Mesendoderm (in vitro differentiated cells): ENCODE results near the gene SPTBN5.

Source experiments
- DNase-seq: peaks from one replicate; pipeline ENCODE4 v3.0.0; 2013
- H2AK5ac ChIP-seq: 2 replicates; pipeline ENCODE4 v1.6.1; 2013; ENCODE audit warnings: low read length, inconsistent platforms
- H2BK120ac ChIP-seq: 2 replicates; pipeline ENCODE4 v1.6.1; 2013; ENCODE audit warnings: low read depth, mild to moderate bottlenecking, low read length, moderate library complexity, mixed read lengths
- H2BK15ac ChIP-seq: replicated peaks from 2 replicates; pipeline ENCODE4 v1.6.1; 2013; ENCODE audit warnings: low read depth, mild to moderate bottlenecking, moderate library complexity
- H2BK5ac ChIP-seq: 2 replicates; pipeline ENCODE4 v1.6.1; 2013; ENCODE audit warnings: low read length, inconsistent platforms
- H3K18ac ChIP-seq: 2 replicates; pipeline ENCODE4 v1.6.1; 2013; ENCODE audit warnings: mild to moderate bottlenecking, low read length, mixed read lengths
- H3K23ac ChIP-seq: one replicate; pipeline ENCODE4 v1.6.1; 2013; ENCODE audit warnings: low read length
- H3K27ac ChIP-seq: 2 replicates; pipeline ENCODE4 v1.5.1; 2013; ENCODE audit warnings: low read depth, mild to moderate bottlenecking, inconsistent platforms, low read length, moderate library complexity
- H3K27me3 ChIP-seq: 2 replicates; pipeline ENCODE4 v1.6.1; 2013; ENCODE audit warnings: low read length, control low read depth, mild to moderate bottlenecking, inconsistent platforms; ENCODE audit not compliant: insufficient read depth, poor library complexity
- H3K36me3 ChIP-seq: 2 replicates; pipeline ENCODE4 v1.6.1; 2013; ENCODE audit warnings: low read length, inconsistent platforms; ENCODE audit not compliant: control insufficient read depth, insufficient read depth
- H3K4ac ChIP-seq: one replicate; pipeline ENCODE4 v1.6.1; 2013; ENCODE audit warnings: low read depth, mild to moderate bottlenecking, low read length, moderate library complexity
- H3K4me1 ChIP-seq: 2 replicates; pipeline ENCODE4 v1.6.1; 2013; ENCODE audit warnings: low read depth, low read length, inconsistent platforms; ENCODE audit not compliant: control insufficient read depth
- H3K4me2 ChIP-seq: 2 replicates; pipeline ENCODE4 v1.6.1; 2013; ENCODE audit warnings: low read length
- H3K4me3 ChIP-seq: 2 replicates; pipeline ENCODE4 v1.5.1; 2013; ENCODE audit warnings: mild to moderate bottlenecking, low read length
- H3K56ac ChIP-seq: one replicate; pipeline ENCODE4 v1.6.1; 2013; ENCODE audit warnings: low read length
- H3K79me1 ChIP-seq: 2 replicates; pipeline ENCODE4 v1.6.1; 2013; ENCODE audit warnings: low read length, inconsistent platforms
- H3K79me2 ChIP-seq: 2 replicates; pipeline ENCODE4 v1.6.1; 2013; ENCODE audit warnings: mild to moderate bottlenecking, low read length; ENCODE audit not compliant: control insufficient read depth, insufficient read depth
- H3K9ac ChIP-seq: 2 replicates; pipeline ENCODE4 v1.6.1; 2013; ENCODE audit warnings: low read length, inconsistent platforms
- H4K5ac ChIP-seq: one replicate; pipeline ENCODE4 v1.6.1; 2013; ENCODE audit warnings: low read length
- H4K8ac ChIP-seq: one replicate; pipeline ENCODE4 v1.6.1; 2013; ENCODE audit warnings: low read depth, mild to moderate bottlenecking, control low read depth, low read length, moderate library complexity
- WGBS: extraction: QIAGEN DNeasy Blood & Tissue Kit; methylation state at CpG from one replicate; pipeline ENCODE4 v1.1.7; 2013; ENCODE audit warnings: low lambda C conversion rate, missing lambda C conversion rate; ENCODE audit not compliant: insufficient coverage; ENCODE audit errors: extremely low coverage; 5-methylcytosine and 5-hydroxymethylcytosine counted together

The SPTBN5 gene

DNA sequence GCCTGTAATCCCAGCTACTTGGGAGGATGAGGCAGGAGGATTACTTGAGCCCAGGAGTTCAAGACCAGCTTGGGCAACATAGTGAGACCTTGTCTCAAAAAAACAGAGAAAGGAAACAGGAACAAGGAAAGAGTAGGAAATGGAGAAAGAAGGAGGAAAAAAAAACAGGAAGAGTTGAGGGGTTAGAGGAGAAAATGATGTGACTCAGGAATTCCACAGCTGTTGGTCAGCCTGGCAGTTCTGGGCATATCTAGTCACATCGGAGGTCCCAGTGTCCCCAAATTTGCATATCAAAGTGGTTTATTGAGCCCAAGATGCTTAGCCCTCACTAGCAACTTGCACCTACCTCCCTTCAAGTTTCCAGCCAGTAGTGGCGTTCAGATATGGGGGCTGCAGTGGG, 84.7 kb downstream of the SPTBN5 start:
- no peak overlapping the region for H3K4me3 ChIP-seq
- no peak overlapping the region for H3K4me2 ChIP-seq
- H3K18ac ChIP-seq = no peak overlapping the region
- no peak overlapping the region for H3K56ac ChIP-seq
- no peaks in the 10 kb centered on the region for H3K79me1 ChIP-seq
- no peak overlapping the region for H2BK15ac ChIP-seq
- H4K8ac ChIP-seq = no peak overlapping the region
- WGBS = no CpG with 5 or more reads among the region's 2 CpGs
- H2BK5ac ChIP-seq = no peak overlapping the region
- H3K23ac ChIP-seq = no peak overlapping the region
- H3K9ac ChIP-seq = no peak overlapping the region
- no peaks in the 10 kb centered on the region for H3K4me1 ChIP-seq
- no peak overlapping the region for H3K4ac ChIP-seq
- DNase-seq = peak; percentile 37
- H2AK5ac ChIP-seq = no peak overlapping the region
- H3K27me3 ChIP-seq = no peaks in the 10 kb centered on the region
- H3K36me3 ChIP-seq = no peaks in the 10 kb centered on the region
- H4K5ac ChIP-seq = no peak overlapping the region
- no peaks in the 10 kb centered on the region for H3K79me2 ChIP-seq
- H2BK120ac ChIP-seq = no peak overlapping the region
- no peak overlapping the region for H3K27ac ChIP-seq

DNA sequence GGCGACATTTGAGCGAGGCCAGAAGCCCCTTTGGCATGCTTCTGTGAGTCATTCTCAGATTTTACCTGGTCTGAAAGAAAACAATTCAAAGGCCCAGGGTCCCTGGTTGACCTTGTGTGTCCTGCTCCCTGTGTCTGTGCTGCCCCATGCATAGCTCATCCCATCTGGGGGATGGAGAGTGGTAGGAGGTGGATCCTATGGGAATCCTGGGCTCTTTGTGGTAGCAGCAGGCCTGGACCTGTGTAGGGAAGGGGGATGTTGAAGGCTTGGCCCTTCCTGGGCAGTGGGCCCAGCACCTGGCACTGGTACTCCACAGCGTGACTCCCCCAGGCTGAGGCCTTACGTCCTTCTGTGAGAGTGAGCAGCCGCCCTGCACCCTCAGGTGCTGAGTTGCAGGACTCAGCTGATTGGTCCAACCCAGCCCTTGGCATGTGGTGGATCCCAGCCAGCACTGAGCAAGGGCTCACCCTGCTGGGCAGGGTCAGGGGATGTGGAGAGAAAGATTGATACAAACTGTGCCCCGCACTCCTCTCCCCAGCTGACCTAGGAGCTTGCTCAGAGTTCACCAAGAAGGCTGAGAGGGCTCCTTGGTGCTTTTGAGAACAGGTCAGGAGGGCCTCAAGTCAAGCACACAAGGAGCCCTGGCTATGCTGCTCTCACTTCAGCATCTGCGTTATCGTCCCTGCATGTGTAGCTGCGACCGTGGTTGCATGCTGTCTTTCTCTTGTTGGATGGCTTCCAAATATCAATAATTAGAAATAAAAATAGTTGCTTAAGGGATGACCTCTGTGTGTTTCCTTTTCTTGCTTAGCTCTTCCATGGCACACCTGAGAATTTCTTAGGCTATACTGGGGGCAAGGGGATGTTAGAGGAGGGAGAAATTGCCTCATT, 87.3 kb downstream of the SPTBN5 start:
- Histone ChIP-seq H3K27ac (no peak overlapping the region), H3K9ac (no peak overlapping the region), H3K79me1 (no peaks in the 10 kb centered on the region)

DNA sequence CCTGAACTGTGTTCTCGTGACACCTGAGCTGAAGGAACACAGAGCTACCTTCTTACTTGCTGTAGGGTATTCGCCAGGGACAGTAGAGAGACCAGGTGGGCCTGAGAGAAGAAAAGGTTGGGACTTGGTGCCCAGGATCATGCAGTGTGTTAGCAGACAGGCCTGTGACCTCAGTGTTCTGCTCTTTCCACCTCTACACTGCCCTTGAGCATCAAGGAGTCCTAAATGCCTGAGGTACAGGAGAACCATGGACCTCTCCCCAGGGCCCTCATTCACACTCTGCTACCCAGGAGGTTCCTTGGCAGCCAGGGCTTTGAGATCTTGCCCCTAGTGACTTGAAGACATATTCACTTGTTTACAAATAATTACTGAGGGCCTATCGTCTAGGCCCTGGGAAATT, 88.1 kb downstream of the SPTBN5 start:
- H2BK15ac ChIP-seq = no peak overlapping the region
- H2BK120ac ChIP-seq = no peak overlapping the region
- H2BK5ac ChIP-seq = no peak overlapping the region
- no peaks in the 10 kb centered on the region for H3K4me1 ChIP-seq
- H3K23ac ChIP-seq = no peak overlapping the region
- no peak overlapping the region for H4K8ac ChIP-seq
- no peak overlapping the region for H2AK5ac ChIP-seq
- H3K27me3 ChIP-seq = no peaks in the 10 kb centered on the region
- DNase-seq = no peak
- no peaks in the 10 kb centered on the region for H3K79me1 ChIP-seq
- H4K5ac ChIP-seq = no peak overlapping the region
- no peak overlapping the region for H3K4me3 ChIP-seq
- H3K79me2 ChIP-seq = no peaks in the 10 kb centered on the region
- H3K4ac ChIP-seq = no peak overlapping the region
- WGBS = no CpG with 5 or more reads among the region's 3 CpGs
- no peak overlapping the region for H3K4me2 ChIP-seq
- H3K27ac ChIP-seq = no peak overlapping the region
- no peak overlapping the region for H3K18ac ChIP-seq
- no peak overlapping the region for H3K9ac ChIP-seq
- no peaks in the 10 kb centered on the region for H3K36me3 ChIP-seq
- no peak overlapping the region for H3K56ac ChIP-seq

More for the DNA sequence above, 87.3 kb downstream of the SPTBN5 start:
- WGBS = no CpG with 5 or more reads among the region's 10 CpGs
- H4K8ac ChIP-seq = no peak overlapping the region
- no peak overlapping the region for H2BK120ac ChIP-seq
- no peaks in the 10 kb centered on the region for H3K4me1 ChIP-seq
- H4K5ac ChIP-seq = no peak overlapping the region
- H2BK15ac ChIP-seq = no peak overlapping the region
- H3K27me3 ChIP-seq = no peaks in the 10 kb centered on the region
- DNase-seq = no peak
- no peak overlapping the region for H3K4me3 ChIP-seq
- no peak overlapping the region for H3K18ac ChIP-seq
- no peaks in the 10 kb centered on the region for H3K36me3 ChIP-seq
- H3K56ac ChIP-seq = no peak overlapping the region
- no peak overlapping the region for H3K4ac ChIP-seq
- H2AK5ac ChIP-seq = no peak overlapping the region
- no peak overlapping the region for H3K23ac ChIP-seq
- H2BK5ac ChIP-seq = no peak overlapping the region
- H3K79me2 ChIP-seq = no peaks in the 10 kb centered on the region
- no peak overlapping the region for H3K4me2 ChIP-seq

DNA sequence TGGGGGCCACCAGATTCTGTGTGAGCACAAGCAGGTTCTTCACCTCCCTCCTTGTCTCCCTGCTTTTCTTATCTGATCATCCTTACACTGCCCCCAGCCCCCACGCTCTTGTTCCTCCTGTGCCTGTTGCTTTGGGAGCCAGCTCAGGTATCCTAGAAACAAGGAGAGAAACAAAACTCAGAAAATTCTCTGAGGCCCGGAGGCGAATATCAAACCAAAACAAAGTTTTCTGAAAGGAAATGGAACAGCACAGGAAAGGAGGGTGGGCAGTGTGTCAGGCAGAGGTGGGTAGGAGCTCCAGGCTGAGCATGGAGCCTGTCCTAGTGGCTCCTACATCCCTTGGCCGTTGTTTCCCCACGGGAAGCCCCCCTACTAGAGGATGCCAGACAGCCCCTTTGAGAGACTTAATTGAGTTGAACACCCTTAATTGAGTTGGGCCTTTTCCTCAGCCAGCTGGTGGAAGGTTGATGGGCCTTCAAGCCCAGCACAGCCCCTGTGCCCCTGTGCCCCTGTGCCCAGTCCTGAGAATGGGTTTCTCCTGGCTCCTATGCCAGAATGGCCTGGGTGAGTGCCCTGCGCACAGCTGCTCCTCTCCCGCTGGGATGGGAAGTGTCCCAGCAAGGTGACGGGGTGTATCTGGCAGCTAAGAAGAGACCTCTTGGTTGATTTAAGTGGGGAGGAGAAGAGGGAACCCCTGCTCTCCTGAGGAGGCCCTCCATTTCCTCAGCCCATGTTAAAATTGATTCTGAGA, 88.8 kb downstream of the SPTBN5 start:
- Histone ChIP-seq H2AK5ac (no peak overlapping the region), H3K4me2 (no peak overlapping the region), H3K27ac (no peak overlapping the region), H4K5ac (no peak overlapping the region), H3K56ac (no peak overlapping the region), H2BK5ac (no peak overlapping the region), H3K79me2 (no peaks in the 10 kb centered on the region), H4K8ac (no peak overlapping the region), H3K79me1 (no peaks in the 10 kb centered on the region), H3K4ac (no peak overlapping the region), H3K9ac (no peak overlapping the region), H3K4me1 (no peaks in the 10 kb centered on the region), H2BK120ac (no peak overlapping the region), H2BK15ac (no peak overlapping the region), H3K18ac (no peak overlapping the region), H3K27me3 (no peaks in the 10 kb centered on the region), H3K36me3 (no peaks in the 10 kb centered on the region), H3K4me3 (no peak overlapping the region), H3K23ac (no peak overlapping the region)
- DNase-seq = no peak
- WGBS = no CpG with 5 or more reads among the region's 8 CpGs

DNA sequence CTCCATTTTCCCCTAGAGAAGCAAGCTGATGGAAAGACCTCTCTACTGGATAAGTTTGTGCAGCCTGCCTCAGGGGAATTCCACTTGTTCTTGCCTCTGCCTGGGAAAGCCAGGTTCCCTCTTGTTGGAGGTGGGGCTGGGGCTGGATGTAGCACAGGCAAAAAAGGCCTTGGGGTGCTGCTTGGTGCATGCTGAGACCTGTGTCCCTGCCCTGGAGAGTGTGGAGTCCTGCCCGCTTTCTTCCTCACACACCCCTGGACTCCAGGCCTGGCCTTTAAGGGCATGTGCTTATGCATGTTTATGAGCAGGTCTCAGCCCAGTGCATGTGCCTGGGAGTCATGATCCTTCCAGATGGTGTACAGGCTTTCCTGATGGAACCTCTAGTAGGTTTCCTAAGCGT, 89.5 kb downstream of the SPTBN5 start:
- Histone ChIP-seq H3K23ac (no peak overlapping the region), H3K4ac (no peak overlapping the region), H3K56ac (no peak overlapping the region), H3K27ac (no peak overlapping the region), H3K36me3 (no peaks in the 10 kb centered on the region), H4K5ac (no peak overlapping the region), H3K4me3 (no peak overlapping the region), H2BK5ac (no peak overlapping the region), H3K79me2 (no peaks in the 10 kb centered on the region), H2BK15ac (no peak overlapping the region), H2BK120ac (no peak overlapping the region), H3K18ac (no peak overlapping the region), H3K4me1 (no peaks in the 10 kb centered on the region), H3K27me3 (no peaks in the 10 kb centered on the region), H2AK5ac (no peak overlapping the region), H4K8ac (no peak overlapping the region), H3K79me1 (no peaks in the 10 kb centered on the region), H3K4me2 (no peak overlapping the region), H3K9ac (no peak overlapping the region)
- no peak for DNase-seq
- no CpG with 5 or more reads among the region's 2 CpGs for WGBS
